ENCODE data around the gene BRSK1. TPM values are rescaled to one million over a fixed set of nuclear protein-coding genes. Genes with fewer than 3 reads are reported as not detected.
A peak's percentile ranks its signal among the peaks of the same experiment; 100 is the strongest.

BRSK1 gene
- total and polyA plus RNA-seq, 2 of the 13 experiments (the other 11 are each of a cell fraction or from before 2014, with no cell fraction given), result 0.18 to 1.2 TPM

DNA sequence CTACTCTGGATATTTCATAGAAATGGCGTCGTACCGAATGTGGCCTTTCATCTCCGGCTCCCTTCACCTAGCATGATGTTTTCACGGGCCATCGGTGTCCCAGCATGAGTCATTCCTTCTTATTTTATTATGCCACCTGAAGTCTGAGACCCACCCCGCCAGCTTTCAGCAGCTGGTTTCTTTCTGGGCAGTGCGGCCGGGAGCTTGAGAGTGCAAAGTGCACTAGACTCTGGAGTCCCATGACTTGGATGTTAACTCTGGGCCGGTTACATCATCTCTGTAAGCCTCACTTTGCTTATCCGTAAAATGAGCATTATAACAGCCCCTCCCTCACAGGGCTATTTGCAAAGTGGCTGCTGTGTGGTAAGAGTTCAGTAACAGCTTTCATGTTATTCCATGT is 50.1 kb downstream of the BRSK1 start (continued):
- TF ChIP-seq, protein P1, sequence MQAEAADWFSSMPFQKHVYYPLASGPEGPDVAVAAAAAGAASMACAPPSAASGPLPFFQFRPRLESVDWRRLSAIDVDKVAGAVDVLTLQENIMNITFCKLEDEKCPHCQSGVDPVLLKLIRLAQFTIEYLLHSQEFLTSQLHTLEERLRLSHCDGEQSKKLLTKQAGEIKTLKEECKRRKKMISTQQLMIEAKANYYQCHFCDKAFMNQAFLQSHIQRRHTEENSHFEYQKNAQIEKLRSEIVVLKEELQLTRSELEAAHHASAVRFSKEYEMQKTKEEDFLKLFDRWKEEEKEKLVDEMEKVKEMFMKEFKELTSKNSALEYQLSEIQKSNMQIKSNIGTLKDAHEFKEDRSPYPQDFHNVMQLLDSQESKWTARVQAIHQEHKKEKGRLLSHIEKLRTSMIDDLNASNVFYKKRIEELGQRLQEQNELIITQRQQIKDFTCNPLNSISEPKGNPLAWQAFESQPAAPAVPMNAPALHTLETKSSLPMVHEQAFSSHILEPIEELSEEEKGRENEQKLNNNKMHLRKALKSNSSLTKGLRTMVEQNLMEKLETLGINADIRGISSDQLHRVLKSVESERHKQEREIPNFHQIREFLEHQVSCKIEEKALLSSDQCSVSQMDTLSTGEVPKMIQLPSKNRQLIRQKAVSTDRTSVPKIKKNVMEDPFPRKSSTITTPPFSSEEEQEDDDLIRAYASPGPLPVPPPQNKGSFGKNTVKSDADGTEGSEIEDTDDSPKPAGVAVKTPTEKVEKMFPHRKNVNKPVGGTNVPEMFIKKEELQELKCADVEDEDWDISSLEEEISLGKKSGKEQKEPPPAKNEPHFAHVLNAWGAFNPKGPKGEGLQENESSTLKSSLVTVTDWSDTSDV (CRISPR knock-in tag; IDR thresholded peaks at IDR 0.05), result no peak
- TF ChIP-seq SAP130 (CRISPR knock-in tag; IDR thresholded peaks at IDR 0.05; ENCODE audit: low read depth), result peak; percentile 86
- no peak for TF ChIP-seq HNRNPK (IDR thresholded peaks at IDR 0.05; ENCODE audit: low read depth, low read length, poor library complexity, severe bottlenecking)
- no peak for TF ChIP-seq SIX1 (CRISPR knock-in tag; IDR thresholded peaks at IDR 0.05; ENCODE audit: borderline replicate concordance)
- no peak for TF ChIP-seq SUZ12 (IDR thresholded peaks at IDR 0.05; ENCODE audit: low read depth, low read length)
- TF ChIP-seq ZNF572 (CRISPR knock-in tag; IDR thresholded peaks at IDR 0.05), result no peak; the same call in 1 of the 2 replicates
- peak; percentile 67 for TF ChIP-seq ELF3 (CRISPR knock-in tag; IDR thresholded peaks at IDR 0.05)
- TF ChIP-seq NCOA2 (CRISPR knock-in tag; IDR thresholded peaks at IDR 0.05), result peak; percentile 50; the same call in 1 of the 2 replicates
- TF ChIP-seq HES4 (CRISPR knock-in tag; IDR thresholded peaks at IDR 0.05; ENCODE audit: borderline replicate concordance), result no peak
- no peak for TF ChIP-seq ZNF34 (CRISPR knock-in tag; IDR thresholded peaks at IDR 0.05; ENCODE audit: borderline replicate concordance)
- TF ChIP-seq FOSL2 (CRISPR knock-in tag; IDR thresholded peaks at IDR 0.05), result peak; percentile 95
- TF ChIP-seq MTA1 (CRISPR knock-in tag; IDR thresholded peaks at IDR 0.05; ENCODE audit: borderline replicate concordance), result no peak
- peak; percentile 78; the same call in 1 of the 2 replicates for TF ChIP-seq ZBTB25 (CRISPR knock-in tag; IDR thresholded peaks at IDR 0.05)
- no peak for TF ChIP-seq PHB2 (IDR thresholded peaks at IDR 0.05; ENCODE audit: partially characterized antibody)
- peak; percentile 32; the same call in 1 of the 2 replicates for TF ChIP-seq ZBTB20 (CRISPR knock-in tag; IDR thresholded peaks at IDR 0.05; ENCODE audit: borderline replicate concordance, low read depth)
- peak; percentile 43; the same call in 1 of the 2 replicates for TF ChIP-seq MAX (IDR thresholded peaks at IDR 0.05)
- no peak for TF ChIP-seq SMC3 (IDR thresholded peaks at IDR 0.05; ENCODE audit: low read length)
- peak; percentile 53; the same call in 1 of the 2 replicates for TF ChIP-seq MEF2D (CRISPR knock-in tag; IDR thresholded peaks at IDR 0.05)
- TF ChIP-seq STAT5B (CRISPR knock-in tag; IDR thresholded peaks at IDR 0.05), result no peak
- no peak for TF ChIP-seq ZNF710 (CRISPR knock-in tag; IDR thresholded peaks at IDR 0.05; ENCODE audit: borderline replicate concordance)
- TF ChIP-seq SMAD3 (CRISPR knock-in tag; IDR thresholded peaks at IDR 0.05), result peak; percentile 76; the same call in 1 of the 2 replicates
- TF ChIP-seq NFIC (IDR thresholded peaks at IDR 0.05; ENCODE audit: low read length), result no peak
- TF ChIP-seq SETDB1 (CRISPR knock-in tag; IDR thresholded peaks at IDR 0.05; ENCODE audit: borderline replicate concordance), result no peak
- no peak for TF ChIP-seq ZNF567 (CRISPR knock-in tag; IDR thresholded peaks at IDR 0.05; ENCODE audit: borderline replicate concordance)
- TF ChIP-seq ZNF430 (CRISPR knock-in tag; IDR thresholded peaks at IDR 0.05), result 0 out of 2 replicates have a peak, but pooled peaks have one; percentile 62
- TF ChIP-seq HNF4G (IDR thresholded peaks at IDR 0.05; ENCODE audit: borderline replicate concordance, low read depth, low read length), result peak; percentile 80
- peak; percentile 75; the same call in 1 of the 2 replicates for TF ChIP-seq HNF4G (CRISPR knock-in tag; IDR thresholded peaks at IDR 0.05; ENCODE audit: borderline replicate concordance, low read depth)
